Liver (tissue), 9 donors: ENCODE measurements around the gene TBCD. TPM values are rescaled to one million over a fixed set of nuclear protein-coding genes. Genes with fewer than 3 reads are reported as not detected.
A peak's percentile ranks its signal among the peaks of the same experiment; 100 is the strongest.

Experiments used
- DNase-seq: peaks from one replicate; pipeline ENCODE4 v3.0.0-alpha.2; 2017; ENCODE audit warnings: low spot score
- H3K27ac ChIP-seq, 2 donors: one replicate each; pipeline ENCODE4 v1.7.0; 2013; ENCODE audit warnings: inconsistent platforms in 2 of 2, low read length in 2 of 2, control low read depth in 1 of 2, low read depth in 1 of 2, mild to moderate bottlenecking in 1 of 2
- H3K27me3 ChIP-seq, 4 donors: one replicate each; pipeline versions ENCODE4 v1.6.1 to v1.7.0; 2013; ENCODE audit warnings: low read length in 3 of 4, inconsistent platforms in 1 of 4, mild to moderate bottlenecking in 1 of 4, moderate library complexity in 1 of 4; ENCODE audit not compliant: control insufficient read depth in 4 of 4, insufficient read depth in 4 of 4
- H3K36me3 ChIP-seq, 4 donors: one replicate each; pipeline versions ENCODE4 v1.6.1 to v1.7.0; 2013; ENCODE audit warnings: low read length in 3 of 4, mild to moderate bottlenecking in 3 of 4, low read depth in 1 of 4, moderate library complexity in 1 of 4; ENCODE audit not compliant: control insufficient read depth in 4 of 4, insufficient read depth in 3 of 4
- H3K4me1 ChIP-seq, 4 donors: one replicate each; pipeline versions ENCODE4 v1.6.1 to v1.7.0; 2013; ENCODE audit warnings: low read length in 3 of 4, mild to moderate bottlenecking in 3 of 4, moderate library complexity in 1 of 4; ENCODE audit not compliant: control insufficient read depth in 4 of 4, insufficient read depth in 4 of 4
- H3K4me3 ChIP-seq, 3 donors: one replicate each; pipeline versions ENCODE4 v1.6.1 to v1.7.0; 2013; ENCODE audit warnings: low read length in 3 of 3, control low read depth in 1 of 3, low read depth in 1 of 3, mild to moderate bottlenecking in 1 of 3
- H3K9ac ChIP-seq, 2 donors: one replicate each; pipeline ENCODE4 v1.7.0; 2013; ENCODE audit warnings: low read length in 2 of 2, mild to moderate bottlenecking in 2 of 2, moderate library complexity in 2 of 2, control low read depth in 1 of 2, low read depth in 1 of 2
- H3K9me3 ChIP-seq, 4 donors: one replicate each; pipeline versions ENCODE4 v1.6.1 to v1.7.0; 2013; ENCODE audit warnings: low read length in 3 of 4; ENCODE audit not compliant: control insufficient read depth in 4 of 4
- ATF3 ChIP-seq: IDR thresholded peaks from 2 replicates; pipeline ENCODE4 v1.6.1; 2016; ENCODE audit warnings: antibody characterized with exemption
- EGR1 ChIP-seq, 2 donors: IDR thresholded peaks; 2 replicates each; pipeline ENCODE4 v1.6.1; 2016 to 2018; ENCODE audit warnings: antibody characterized with exemption in 2 of 2, low read depth in 2 of 2
- FOXA1 ChIP-seq: IDR thresholded peaks from 2 replicates; pipeline ENCODE4 v1.6.1; 2016; ENCODE audit warnings: antibody characterized with exemption
- FOXA2 ChIP-seq: IDR thresholded peaks from 2 replicates; pipeline ENCODE4 v1.6.1; 2016; ENCODE audit warnings: antibody characterized with exemption
- GABPA ChIP-seq, 2 donors: IDR thresholded peaks in 1 of 2; conservative IDR thresholded peaks in 1 of 2; 2 replicates each; pipeline ENCODE4 v1.6.1; 2016; ENCODE audit warnings: antibody characterized with exemption in 2 of 2, mild to moderate bottlenecking in 1 of 2, moderate library complexity in 1 of 2
- HNF4A ChIP-seq, 2 donors: conservative IDR thresholded peaks; 2 replicates each; pipeline ENCODE4 v1.6.1; 2016; ENCODE audit warnings: antibody characterized with exemption in 2 of 2, mild to moderate bottlenecking in 2 of 2
- HNF4G ChIP-seq: IDR thresholded peaks from 2 replicates; pipeline ENCODE4 v1.6.1; 2016; ENCODE audit warnings: antibody characterized with exemption
- MAX ChIP-seq: IDR thresholded peaks from 2 replicates; pipeline ENCODE4 v1.6.1; 2016; ENCODE audit warnings: antibody characterized with exemption
- RAD21 ChIP-seq, 2 donors: IDR thresholded peaks; 2 replicates each; pipeline ENCODE4 v1.6.1; 2016; ENCODE audit warnings: antibody characterized with exemption in 2 of 2, mild to moderate bottlenecking in 2 of 2
- RXRA ChIP-seq, 2 donors: IDR thresholded peaks; 2 replicates each; pipeline ENCODE4 v1.6.1; 2017 to 2018; ENCODE audit warnings: antibody characterized with exemption in 2 of 2, mild to moderate bottlenecking in 1 of 2
- TAF1 ChIP-seq: conservative IDR thresholded peaks from 2 replicates; pipeline ENCODE4 v1.6.1; 2016; ENCODE audit warnings: antibody characterized with exemption, mild to moderate bottlenecking
- ZBTB33 ChIP-seq: IDR thresholded peaks from 2 replicates; pipeline ENCODE4 v1.6.1; 2016; ENCODE audit warnings: antibody characterized with exemption
- WGBS: extraction: QIAGEN DNeasy Blood & Tissue Kit; methylation state at CpG from one replicate; pipeline ENCODE4 v1.1.7; 2013; 5-methylcytosine and 5-hydroxymethylcytosine counted together
- polyA plus RNA-seq, 2 donors: library from polyadenylated mRNA; stranded (reverse) in 1 of 2; unstranded in 1 of 2; fragments of 200-250 nt in 1 of 2; fragments of >200 nt in 1 of 2; fragmentation: Nextera tagmentation in 1 of 2; extraction: Ambion mirVana in 1 of 2; gene quantifications; one replicate each; pipeline versions ENCODE4 v1.2.1 to v1.2.3, GENCODE V29; 2013 to 2015
- total RNA-seq, 2 donors: library from RNA; depleted of rRNA; stranded (reverse); fragments of >200 nt; gene quantifications; one replicate each; pipeline ENCODE4 v1.2.3, GENCODE V29; 2014
- donor health status: healthy.
- donor health status: healthy.
- donor health status: healthy.
- donor health status: healthy.
- donor health status: healthy.

TBCD gene
- total and polyA plus RNA-seq, 4 donors: 29.8 to 42.2 (median 33.0) TPM

GRCh38 chr17:82751171-82751570 lies 694 bp upstream of the TBCD start:
- no peaks in the 10 kb centered on the region for H3K36me3 ChIP-seq
- no peak for DNase-seq
- no peak for TF ChIP-seq RXRA (IDR thresholded peaks at IDR 0.05)
- TF ChIP-seq TAF1: no peak
- no peak for TF ChIP-seq ZBTB33
- TF ChIP-seq HNF4G: no peak
- TF ChIP-seq RAD21 (IDR thresholded peaks at IDR 0.05): no peak
- no peak for TF ChIP-seq FOXA2
- no peak for TF ChIP-seq HNF4A (conservative IDR thresholded peaks at IDR 0.05)
- no peak for TF ChIP-seq EGR1 (IDR thresholded peaks at IDR 0.05; ENCODE audit: low read depth in 2 of 2)
- TF ChIP-seq MAX: no peak
- H3K9me3 ChIP-seq: no peaks in the 10 kb centered on the region
- H3K27ac ChIP-seq: peak overlapping the region; percentile 57 to 59
- no peaks in the 10 kb centered on the region for H3K27me3 ChIP-seq
- peak overlapping the region in 2 of 3 donors; percentile 53 to 87 for H3K4me3 ChIP-seq
- peaks cover 5 to 13% (median 8%) of the 10 kb centered on the region in 4 donors for H3K4me1 ChIP-seq
- 23% methylated on average over 56 of the region's 56 CpGs for WGBS
- no peak overlapping the region for H3K9ac ChIP-seq

- 2% methylated on average over 72 of the region's 72 CpGs for WGBS
- peak overlapping the region; percentile 52 to 64 for H3K9ac ChIP-seq
- H3K9me3 ChIP-seq: no peaks in the 10 kb centered on the region
- peak overlapping the region; percentile 71 to 96 (median 87) for H3K4me3 ChIP-seq
- peaks cover 5 to 13% (median 8%) of the 10 kb centered on the region in 4 donors for H3K4me1 ChIP-seq
- TF ChIP-seq FOXA2: no peak
- TF ChIP-seq ATF3: no peak
- TF ChIP-seq MAX: no peak
- TF ChIP-seq ZBTB33: no peak
- TF ChIP-seq FOXA1: no peak
- no peak for DNase-seq
- peak overlapping the region; percentile 93 to 94 for H3K27ac ChIP-seq
- no peaks in the 10 kb centered on the region for H3K27me3 ChIP-seq
- no peaks in the 10 kb centered on the region for H3K36me3 ChIP-seq
Observed at GRCh38 chr17:82752371-82753200, 721 bp downstream of the TBCD start.

- H3K9me3 ChIP-seq: no peaks in the 10 kb centered on the region
- no peaks in the 10 kb centered on the region for H3K27me3 ChIP-seq
- DNase-seq: no peak
- peak overlapping the region in 1 of 3 donors; percentile 87 for H3K4me3 ChIP-seq
- peaks cover 5 to 13% (median 8%) of the 10 kb centered on the region in 4 donors for H3K4me1 ChIP-seq
- WGBS: 64% methylated on average over 8 of the region's 8 CpGs
- H3K36me3 ChIP-seq: no peaks in the 10 kb centered on the region
- TF ChIP-seq ZBTB33: no peak
- no peak for TF ChIP-seq HNF4G
- TF ChIP-seq GABPA (IDR thresholded peaks at IDR 0.05 in 1 of 2, conservative IDR thresholded peaks at IDR 0.05 in 1 of 2): no peak
- H3K9ac ChIP-seq: no peak overlapping the region
- H3K27ac ChIP-seq: no peak overlapping the region
Observed at GRCh38 chr17:82753201-82753464, 1.3 kb downstream of the TBCD start.
